HG03045 (cell line): Measurements from ENCODE around the gene CENPM.

ENCODE experiments used
- ATAC-seq: cut with Tn5 transposase; IDR thresholded peaks from one replicate; pipeline ENCODE4 v1.9.1; 2021; ENCODE audit warnings: mild to moderate bottlenecking, moderate library complexity; ENCODE audit not compliant: unreplicated experiment

CENPM gene

DNA sequence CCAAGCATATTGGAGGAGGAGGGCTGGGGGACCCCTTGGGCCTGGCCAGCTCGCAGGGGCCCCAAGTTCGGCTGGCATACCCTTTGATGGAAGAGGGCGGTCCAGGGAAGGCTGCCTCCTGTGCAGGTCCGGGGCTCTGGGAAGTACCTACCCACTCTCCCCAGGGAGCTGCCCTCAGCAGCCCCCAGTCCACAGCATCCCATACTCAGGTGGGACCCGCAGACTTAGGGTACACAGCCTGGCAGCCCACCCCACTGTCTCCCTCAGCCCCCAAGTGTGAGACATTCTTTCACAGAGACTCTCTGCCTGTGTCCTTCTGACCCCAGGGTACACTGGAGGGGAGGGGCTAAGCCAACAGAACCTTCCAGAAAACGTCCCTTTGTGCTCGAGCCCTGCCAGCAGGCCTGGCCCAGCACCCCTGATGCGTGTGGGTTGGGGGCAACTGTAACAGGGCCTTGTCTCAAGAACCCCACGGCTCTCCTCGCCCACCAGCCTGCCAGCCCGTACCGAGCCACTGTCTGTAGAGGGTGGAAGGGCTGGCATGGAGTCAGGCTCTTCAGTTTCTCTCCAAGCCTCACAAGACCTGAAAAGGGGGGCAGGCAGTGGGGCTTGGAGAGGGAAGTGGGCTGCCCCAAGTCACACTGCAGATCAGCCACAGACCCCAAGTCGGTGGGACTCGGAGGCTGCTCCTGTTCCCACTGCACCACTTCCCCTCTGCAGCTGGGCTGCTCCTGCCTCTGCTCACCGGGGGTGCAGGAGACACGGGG is 13.4 kb downstream of the CENPM start:
- ATAC-seq = no peak

DNA sequence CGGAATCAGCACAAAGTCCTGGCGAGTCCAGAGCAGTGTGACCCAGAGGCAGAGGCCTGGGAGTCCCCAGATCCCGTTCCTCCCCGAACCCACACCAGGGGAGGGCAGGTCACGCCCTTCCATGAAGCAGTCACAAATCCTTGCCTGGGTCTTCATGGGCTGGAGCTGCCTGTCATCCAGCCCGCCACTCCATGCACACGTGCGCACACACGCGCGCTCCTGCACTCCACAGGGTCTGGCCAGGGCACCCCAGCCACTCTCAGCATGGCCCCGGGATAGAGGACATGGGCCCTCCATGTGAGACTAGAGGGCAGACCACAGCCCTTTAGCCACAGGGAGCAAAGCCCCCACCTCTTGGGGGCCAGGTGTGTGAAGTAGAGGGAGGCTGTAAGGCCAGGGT is 14.6 kb downstream of the CENPM start:
- no peak for ATAC-seq

DNA sequence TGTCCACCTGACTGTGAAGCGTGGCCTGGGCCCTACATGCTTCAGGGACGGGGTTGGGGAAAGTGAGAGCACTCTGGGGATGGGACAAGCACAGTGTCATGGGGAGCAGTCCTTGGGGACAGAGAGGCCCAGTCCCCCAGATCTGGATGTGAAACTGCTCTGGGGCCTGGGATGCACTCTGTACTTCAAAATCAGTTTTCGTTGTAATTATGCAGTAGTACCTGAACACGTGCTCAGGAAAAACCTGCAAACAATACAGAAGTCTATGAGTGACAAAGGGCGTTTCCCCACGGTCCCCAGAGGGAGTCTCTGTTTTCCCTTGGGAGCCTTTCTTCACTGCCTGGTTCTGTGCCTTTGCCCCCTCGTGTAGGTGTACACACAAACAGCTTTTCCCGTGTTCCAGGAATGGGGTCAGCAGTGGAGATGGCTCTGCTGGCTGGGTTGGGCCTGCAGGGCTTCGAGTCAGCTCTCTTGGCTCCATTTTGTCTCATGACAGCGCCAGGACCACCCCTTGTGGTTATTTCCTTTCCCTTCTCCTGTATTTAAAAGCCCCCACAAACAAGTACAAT is 15.2 kb downstream of the CENPM start:
- no peak for ATAC-seq

DNA sequence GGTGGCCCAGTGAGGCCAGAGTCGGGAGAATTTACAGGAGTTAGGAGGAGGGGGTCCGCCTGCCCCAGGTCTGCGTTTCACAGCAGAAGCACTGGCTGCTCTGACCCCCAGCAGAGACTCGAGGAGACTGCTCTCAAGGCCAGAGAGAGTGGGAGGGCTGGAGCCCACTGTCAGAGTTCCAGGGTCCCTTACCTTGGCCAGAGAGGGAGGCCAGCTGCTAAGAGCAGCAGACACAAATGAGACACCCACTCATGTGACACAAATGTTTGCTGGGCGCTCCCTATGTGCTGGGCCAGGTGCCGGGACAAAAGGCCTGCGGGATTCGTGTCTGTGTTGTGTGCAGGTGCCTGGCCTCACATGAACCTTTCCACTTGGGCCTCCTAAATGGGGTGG is 17.5 kb downstream of the CENPM start:
- no peak for ATAC-seq

GRCh38 chr22:41928593-41929417 is 18.1 kb downstream of the CENPM start:
- ATAC-seq = no peak

DNA sequence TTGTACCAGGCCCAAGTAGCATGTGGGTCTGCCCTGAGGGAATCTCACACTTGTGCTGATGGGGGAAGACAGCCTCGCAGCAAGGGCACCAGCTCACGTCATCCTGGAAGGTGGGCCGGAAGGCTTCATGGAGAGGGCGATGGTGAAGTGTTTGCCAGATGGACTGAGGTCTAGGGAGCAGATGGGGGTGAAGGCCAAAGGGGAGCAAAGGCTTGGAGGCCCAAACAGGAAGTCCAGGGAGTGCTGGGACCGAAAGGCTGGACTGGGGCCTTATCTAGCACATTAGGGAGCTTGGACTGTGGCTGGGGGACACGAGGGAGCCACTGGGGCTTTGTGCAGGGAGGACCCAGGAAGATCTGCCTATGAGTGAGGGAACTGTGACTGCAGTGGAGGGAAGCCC is 19.1 kb downstream of the CENPM start:
- ATAC-seq = no peak

DNA sequence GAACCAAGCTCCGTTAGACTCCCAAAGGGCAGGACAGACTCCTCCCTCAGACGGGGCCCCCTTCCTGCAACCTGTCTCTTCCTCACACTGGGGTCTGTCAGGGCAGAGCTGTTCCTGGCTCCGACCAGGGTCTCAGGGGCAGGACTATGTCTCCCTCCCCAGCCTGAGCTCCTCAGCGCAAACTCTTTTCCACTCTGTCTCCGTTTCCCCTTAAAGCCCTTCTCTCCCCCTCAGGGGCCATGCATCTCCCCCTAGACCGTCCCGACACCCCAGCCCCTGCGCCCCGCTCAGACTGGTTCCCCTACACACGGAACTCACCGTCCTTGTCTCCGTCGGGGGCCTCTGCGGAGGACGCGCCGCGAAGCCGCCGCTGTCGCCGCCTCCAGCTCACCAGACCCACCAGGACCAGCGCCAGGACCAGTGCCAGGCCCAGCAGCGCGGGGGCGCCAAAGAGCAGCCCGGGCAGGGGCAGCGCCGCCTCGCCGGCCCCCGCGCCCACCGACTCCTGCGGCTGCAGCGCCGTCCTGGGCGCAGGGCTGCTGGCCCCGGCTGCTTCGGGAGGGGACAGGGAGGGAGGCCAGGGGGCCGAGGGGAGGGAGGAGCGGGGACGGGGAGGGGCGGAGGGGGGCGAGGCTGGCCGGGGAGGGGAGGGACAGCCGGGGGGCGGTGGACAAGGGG is 21.0 kb downstream of the CENPM start:
- ATAC-seq = peak; percentile 38

- ATAC-seq = no peak
Measured at GRCh38 chr22:41923595-41924276, 23.2 kb downstream of the CENPM start.

GRCh38 chr22:41922940-41923594 is 23.9 kb downstream of the CENPM start:
- ATAC-seq = no peak

DNA sequence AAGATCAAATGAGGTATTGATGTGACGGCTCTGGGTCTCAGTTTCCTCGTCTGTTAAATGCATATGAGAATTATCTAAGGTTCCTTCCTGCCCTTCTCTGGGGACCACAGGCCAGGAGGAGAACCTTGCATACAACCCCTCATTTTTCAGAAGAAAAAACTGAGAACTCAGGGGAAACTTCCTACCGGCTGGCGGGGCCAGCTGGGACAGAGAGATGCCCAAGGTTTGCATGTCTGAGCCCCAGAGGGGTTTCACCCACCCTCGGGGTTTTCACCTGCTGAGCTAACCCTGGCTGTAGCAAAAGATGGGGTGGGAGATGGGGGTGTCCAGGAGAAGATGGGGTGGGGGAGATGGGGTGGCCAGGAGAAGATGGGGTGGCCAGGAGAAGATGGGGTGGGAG is 24.6 kb downstream of the CENPM start:
- no peak for ATAC-seq

DNA sequence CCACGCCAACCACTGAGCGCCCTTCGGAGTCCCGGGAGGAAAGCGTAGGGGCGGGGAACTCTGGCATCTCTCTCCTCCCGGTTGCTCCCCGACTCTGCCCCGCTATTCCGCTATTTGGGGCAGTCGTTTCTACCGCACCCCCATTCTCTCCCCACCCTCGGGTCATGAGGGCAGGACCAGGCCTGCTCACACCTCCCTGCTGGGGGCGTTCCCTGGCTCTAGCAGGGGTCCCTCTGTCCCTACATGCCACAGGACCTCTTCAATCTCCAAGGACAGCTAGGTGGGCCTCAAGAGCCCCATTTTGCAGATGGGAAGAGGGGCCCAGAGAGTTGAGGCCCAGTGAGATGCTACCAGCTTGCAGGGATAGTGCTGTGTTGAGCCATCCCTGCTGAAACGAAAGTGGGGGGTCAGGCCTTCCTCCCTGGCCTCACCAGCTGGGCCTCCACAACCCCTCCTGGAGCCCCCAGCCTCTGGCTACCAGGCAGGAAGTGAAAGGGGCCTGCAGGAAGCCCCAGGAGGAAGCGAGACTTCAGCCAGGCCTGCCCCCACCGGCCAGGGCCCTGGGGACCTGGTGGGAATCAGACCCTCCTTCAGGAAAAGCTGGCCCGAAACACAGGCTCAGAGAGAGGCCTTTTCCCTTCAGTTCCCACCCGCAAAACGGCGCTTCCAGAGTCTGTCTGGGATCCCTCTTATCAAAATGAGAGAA is 26.5 kb downstream of the CENPM start:
- ATAC-seq = peak; percentile 12

DNA sequence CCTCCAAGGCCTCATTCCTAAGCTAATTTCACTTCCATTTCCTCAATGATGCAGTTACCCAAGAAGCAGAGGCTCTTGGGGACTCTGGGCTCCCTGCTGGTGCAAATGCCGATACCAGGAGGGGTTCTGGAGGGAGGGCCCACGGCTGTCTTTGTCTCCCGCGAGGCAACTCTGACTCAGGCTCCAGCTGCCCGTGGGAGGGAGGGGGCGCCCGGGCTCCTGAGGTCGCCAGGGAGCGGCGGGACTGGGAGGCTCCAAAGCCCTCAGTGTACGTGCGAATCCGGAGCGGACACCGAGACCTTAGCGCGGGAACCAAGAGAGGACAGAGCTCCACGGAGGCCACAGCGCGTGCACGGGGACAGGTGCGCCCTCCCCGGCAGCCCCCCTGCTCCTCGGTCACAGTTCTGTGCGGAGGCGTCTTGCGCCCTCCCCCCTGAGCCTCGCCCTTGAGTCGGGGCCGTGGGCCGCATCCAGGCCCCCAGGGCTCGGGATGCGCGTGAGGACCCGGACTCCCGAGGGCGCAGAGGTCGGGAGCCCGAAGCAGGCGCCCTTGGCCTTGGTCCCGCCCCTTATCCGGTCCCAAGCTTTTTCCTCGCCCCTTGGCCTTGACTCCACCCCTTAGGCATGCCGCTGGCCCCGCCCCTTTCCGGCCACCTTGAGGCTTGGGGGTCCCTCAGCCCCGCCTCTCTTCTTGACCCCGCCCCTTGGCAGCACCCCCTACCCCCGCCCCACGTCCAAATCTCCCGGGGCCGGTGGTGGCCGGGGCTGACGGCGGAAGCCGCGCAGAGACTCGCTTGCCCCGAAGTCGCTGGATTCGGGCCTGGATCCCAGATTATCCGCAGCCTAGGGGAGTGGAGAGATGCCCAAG is 27.4 kb downstream of the CENPM start:
- peak; percentile 49 for ATAC-seq

DNA sequence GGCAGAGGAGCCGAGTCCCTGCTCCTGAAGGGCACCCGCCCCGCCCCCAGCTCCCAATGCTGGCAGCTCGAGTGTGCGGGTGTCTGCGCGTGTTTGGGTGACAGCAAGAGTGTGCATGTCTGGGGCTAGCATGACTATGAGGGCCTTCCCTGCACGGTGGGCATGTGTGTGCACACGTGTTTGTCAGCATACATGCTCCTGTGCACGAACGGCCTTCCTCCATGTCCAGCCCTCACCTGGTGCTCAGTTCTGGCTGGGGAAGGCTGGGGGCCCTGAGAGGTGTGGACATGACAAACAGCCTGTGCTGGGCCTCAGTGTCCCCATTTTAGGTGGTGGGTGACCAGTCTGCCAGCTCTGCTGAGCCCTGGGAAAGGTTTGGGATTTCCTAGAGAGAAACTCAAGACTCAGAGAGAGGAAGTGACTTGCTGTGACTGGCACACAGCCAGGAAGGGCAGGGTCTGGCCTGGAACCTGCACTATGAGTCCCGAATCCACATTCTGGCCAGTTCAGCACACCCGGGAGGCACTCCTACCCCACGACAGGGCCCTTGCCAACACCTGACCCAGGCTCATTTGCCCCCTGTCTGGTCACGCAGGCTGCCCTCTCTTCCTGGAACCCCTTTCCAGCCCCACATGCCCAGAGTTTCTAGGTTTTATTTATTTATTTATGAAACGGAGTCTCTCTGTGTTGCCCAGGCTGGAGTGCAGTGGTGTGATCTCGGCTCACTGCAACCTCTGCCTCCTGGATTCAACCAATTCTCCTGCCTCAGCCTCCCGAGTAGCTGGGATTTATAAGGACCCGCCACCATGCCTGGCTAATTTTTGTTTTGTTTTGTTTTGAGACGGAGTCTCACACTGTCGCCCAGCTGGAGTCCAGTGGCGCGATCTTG is 28.8 kb downstream of the CENPM start:
- ATAC-seq = no peak

DNA sequence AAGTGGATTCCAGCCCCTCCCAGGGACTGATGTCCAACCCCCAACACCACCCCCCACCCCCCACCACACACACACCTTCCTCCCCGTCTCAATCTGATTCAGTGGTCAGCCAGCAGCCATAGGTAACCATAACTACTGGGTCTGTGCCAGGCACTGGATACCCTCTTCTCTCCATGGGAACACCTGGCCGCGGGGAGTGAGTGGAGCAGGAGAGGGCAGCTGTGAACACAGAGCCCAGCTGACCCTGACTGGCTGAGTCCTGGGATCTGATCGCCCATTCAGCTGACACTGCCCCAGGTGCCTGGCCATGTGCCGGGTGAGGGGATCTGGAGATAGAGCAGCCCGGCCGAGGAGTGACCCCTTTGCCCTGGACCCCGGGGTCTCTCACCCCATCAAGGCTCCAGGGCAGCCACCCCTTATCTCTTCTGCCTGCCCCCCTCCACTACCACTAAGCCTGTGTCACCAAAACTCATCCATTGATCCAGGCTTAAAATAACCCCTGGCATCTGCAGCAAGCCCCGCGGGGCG is 29.5 kb downstream of the CENPM start:
- no peak for ATAC-seq

- ATAC-seq = no peak
Measured at GRCh38 chr22:41916745-41917358, 30.1 kb downstream of the CENPM start.

DNA sequence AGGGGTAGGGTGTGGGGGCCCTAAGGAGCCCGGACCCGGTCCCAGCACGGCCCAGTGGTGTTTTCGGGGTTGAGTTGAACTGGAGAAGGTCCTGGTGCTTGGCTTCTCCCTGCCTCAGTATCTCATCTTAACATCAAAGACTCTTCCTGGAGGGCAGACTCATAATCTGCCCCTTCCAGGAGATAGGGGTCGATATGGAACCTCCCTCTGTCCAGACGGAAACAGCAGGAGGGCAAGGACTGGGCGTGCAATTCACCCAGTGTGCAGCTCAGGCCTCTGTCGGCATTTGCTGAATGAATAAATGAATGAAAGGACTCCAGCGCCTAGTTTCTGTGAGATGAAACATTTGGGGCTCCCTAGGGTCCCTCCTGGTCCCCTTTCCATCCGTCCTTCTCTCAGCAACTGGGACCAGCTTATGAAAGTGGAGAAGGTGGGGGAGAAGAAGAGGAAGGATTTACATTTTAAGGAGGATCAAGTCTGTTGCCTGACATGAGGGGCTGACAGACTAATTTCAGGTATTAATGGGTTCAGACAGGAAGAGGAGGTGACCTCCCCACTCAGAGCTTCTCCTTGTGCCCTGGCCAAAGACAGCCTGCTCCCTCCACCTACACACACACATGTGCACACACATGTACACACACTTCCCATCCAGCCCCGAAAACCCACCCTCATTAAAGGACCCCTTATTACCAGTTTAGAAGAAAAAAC is 31.0 kb downstream of the CENPM start:
- ATAC-seq = no peak
